ENCODE measurements around the gene ZFP36L2.

ZFP36L2 gene

GRCh38 chr2:43217228-43218154, 8.9 kb downstream of the ZFP36L2 start (continued):
- TF ChIP-seq PRDM10 (tag by site-specific recombination; IDR thresholded peaks at IDR 0.05) (peak; percentile 47; the same call in 1 of the 2 replicates), ZNF24 (tag by site-specific recombination; IDR thresholded peaks at IDR 0.05) (no peak), TRIM28 (IDR thresholded peaks at IDR 0.05; ENCODE audit: borderline replicate concordance, low read length) (peak; percentile 43; the same call in 1 of the 2 replicates), HOXD13 (CRISPR knock-in tag; IDR thresholded peaks at IDR 0.05; ENCODE audit: borderline replicate concordance) (no peak), ZNF280D (tag by site-specific recombination; IDR thresholded peaks at IDR 0.05) (no peak), ZNF501 (tag by site-specific recombination; IDR thresholded peaks at IDR 0.05) (no peak), BCL11A (tag by site-specific recombination; IDR thresholded peaks at IDR 0.05; ENCODE audit: low read depth) (no peak), ZNF391 (tag by site-specific recombination; IDR thresholded peaks at IDR 0.05; ENCODE audit: borderline replicate concordance, low read depth) (no peak), ZNF302 (tag by site-specific recombination; IDR thresholded peaks at IDR 0.05; ENCODE audit: low read depth) (no peak), ZSCAN16 (tag by site-specific recombination; IDR thresholded peaks at IDR 0.05) (no peak), ZNF239 (tag by site-specific recombination; IDR thresholded peaks at IDR 0.05) (no peak), ZNF169 (tag by site-specific recombination; IDR thresholded peaks at IDR 0.05) (no peak), IKZF3 (tag by site-specific recombination; IDR thresholded peaks at IDR 0.05) (no peak), ZNF37A (tag by site-specific recombination; IDR thresholded peaks at IDR 0.05) (no peak), ZNF830 (tag by site-specific recombination; IDR thresholded peaks at IDR 0.05; ENCODE audit: low read depth) (no peak)

- no peak overlapping the region for H3K4me3 ChIP-seq (ENCODE audit: low read depth, low read length)
- no peak overlapping the region for H3K27ac ChIP-seq (ENCODE audit: extremely low read depth, low read depth, low read length)
- H3K9me3 ChIP-seq (ENCODE audit: control insufficient read depth, insufficient read depth, low read depth, low read length), result no peaks in the 10 kb centered on the region
- no peaks in the 10 kb centered on the region for H3K36me3 ChIP-seq (ENCODE audit: control insufficient read depth in 2 of 2, insufficient read depth in 1 of 2, low read length in 2 of 2)
- CTCF ChIA-PET, result interaction anchor here (0.5 to 1.0 kb wide), 2 partner anchors 82 to 388 kb away, joined by 3 to 4 read pairs; no protein-coding TSS in a partner anchor
- peaks cover 27% of the 10 kb centered on the region for H3K4me1 ChIP-seq (ENCODE audit: control insufficient read depth, insufficient read depth, low read length)
- POLR2A ChIA-PET, result interaction anchor here (0.7 to 2.2 kb wide), 2 partner anchors 10 to 65 kb away, joined by 9 to 10 read pairs; partner anchors contain the start of gene ZFP36L2
- TF ChIP-seq ZNF423 (tag by site-specific recombination; IDR thresholded peaks at IDR 0.05), result no peak
- TF ChIP-seq TSHZ1 (tag by site-specific recombination; IDR thresholded peaks at IDR 0.05; ENCODE audit: borderline replicate concordance), result no peak
- TF ChIP-seq ZBTB26 (tag by site-specific recombination; optimal IDR thresholded peaks at IDR 0.05), result no peak
- no peak for TF ChIP-seq ZNF239 (tag by site-specific recombination; IDR thresholded peaks at IDR 0.05)
- TF ChIP-seq ZNF792 (tag by site-specific recombination; IDR thresholded peaks at IDR 0.05), result no peak
- no peak for TF ChIP-seq HOXA7 (CRISPR knock-in tag; IDR thresholded peaks at IDR 0.05; ENCODE audit: borderline replicate concordance)
- TF ChIP-seq TCF7L2 (IDR thresholded peaks at IDR 0.05; ENCODE audit: borderline replicate concordance, low read depth, low read length), result no peak
- TF ChIP-seq ZFP69B (tag by site-specific recombination; IDR thresholded peaks at IDR 0.05), result no peak
- TF ChIP-seq ELK4 (IDR thresholded peaks at IDR 0.05; ENCODE audit: borderline replicate concordance, low read depth, low read length), result no peak
Observed at GRCh38 chr2:43216629-43217028, 9.8 kb downstream of the ZFP36L2 start.
